Measurements from ENCODE around the gene PPP2R2B. TPM values are rescaled to one million over a fixed set of nuclear protein-coding genes. Genes with fewer than 3 reads are reported as not detected.

Gene PPP2R2B
- total RNA-seq, 1 donor, result not detected

DNA sequence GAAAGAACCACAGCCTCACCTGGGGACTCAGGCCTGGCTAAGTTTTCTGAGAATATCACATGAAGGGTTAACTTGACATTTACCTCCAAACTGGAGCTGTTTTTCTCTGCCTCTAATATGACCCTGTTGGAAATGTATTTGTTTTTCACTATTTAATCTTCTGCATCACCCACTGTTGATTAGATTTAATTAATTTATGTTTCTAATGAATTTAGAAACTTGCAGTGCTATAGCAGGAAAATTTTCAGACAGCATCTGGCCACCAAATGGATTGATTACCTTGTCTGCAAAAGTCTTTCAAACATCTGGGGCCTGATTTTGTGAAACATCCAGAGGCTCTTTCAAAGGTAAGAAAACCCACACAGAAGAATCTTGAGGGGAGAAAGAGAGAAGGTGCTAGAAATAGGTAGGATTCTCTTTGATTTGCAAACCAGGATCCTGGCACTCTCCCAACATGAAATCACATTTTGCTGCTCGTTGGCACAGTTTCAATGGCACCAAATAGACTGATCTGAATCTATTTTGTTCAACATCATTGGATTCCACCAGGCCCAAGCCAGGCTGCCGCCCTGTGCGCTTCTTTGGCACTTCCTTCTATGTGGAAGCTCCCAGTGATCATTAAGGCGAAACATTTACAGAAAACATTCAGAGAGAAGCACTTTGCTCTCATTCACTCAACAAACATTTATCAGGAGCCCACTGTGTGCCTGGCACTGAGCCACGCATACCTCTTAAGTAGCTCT is 157.3 kb downstream of the PPP2R2B start:
- no peak for DNase-seq (ENCODE audit: insufficient read length, low spot score, missing footprints)
- Histone ChIP-seq H4K20me1 (ENCODE audit: insufficient read depth, low read length) (no peaks in the 10 kb centered on the region), H3K4me3 (ENCODE audit: insufficient read depth, low read length) (no peak overlapping the region), H3K27ac (ENCODE audit: low read depth, low read length) (no peak overlapping the region), H3K9me3 (ENCODE audit: low read depth, low read length) (no peaks in the 10 kb centered on the region), H3K36me3 (ENCODE audit: insufficient read depth, low read length) (no peaks in the 10 kb centered on the region), H2AFZ (ENCODE audit: low read length) (no peak overlapping the region), H3K79me2 (ENCODE audit: insufficient read depth, low read length) (no peaks in the 10 kb centered on the region), H3K4me1 (ENCODE audit: insufficient read depth, low read length) (peaks cover 7% of the 10 kb centered on the region), H3K27me3 (ENCODE audit: insufficient read depth, low read length) (no peaks in the 10 kb centered on the region), H3K4me2 (ENCODE audit: insufficient read depth, low read length) (no peak overlapping the region)
- TF ChIP-seq, protein P1, sequence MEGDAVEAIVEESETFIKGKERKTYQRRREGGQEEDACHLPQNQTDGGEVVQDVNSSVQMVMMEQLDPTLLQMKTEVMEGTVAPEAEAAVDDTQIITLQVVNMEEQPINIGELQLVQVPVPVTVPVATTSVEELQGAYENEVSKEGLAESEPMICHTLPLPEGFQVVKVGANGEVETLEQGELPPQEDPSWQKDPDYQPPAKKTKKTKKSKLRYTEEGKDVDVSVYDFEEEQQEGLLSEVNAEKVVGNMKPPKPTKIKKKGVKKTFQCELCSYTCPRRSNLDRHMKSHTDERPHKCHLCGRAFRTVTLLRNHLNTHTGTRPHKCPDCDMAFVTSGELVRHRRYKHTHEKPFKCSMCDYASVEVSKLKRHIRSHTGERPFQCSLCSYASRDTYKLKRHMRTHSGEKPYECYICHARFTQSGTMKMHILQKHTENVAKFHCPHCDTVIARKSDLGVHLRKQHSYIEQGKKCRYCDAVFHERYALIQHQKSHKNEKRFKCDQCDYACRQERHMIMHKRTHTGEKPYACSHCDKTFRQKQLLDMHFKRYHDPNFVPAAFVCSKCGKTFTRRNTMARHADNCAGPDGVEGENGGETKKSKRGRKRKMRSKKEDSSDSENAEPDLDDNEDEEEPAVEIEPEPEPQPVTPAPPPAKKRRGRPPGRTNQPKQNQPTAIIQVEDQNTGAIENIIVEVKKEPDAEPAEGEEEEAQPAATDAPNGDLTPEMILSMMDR (IDR thresholded peaks at IDR 0.05; ENCODE audit: extremely low read depth, low read depth, low read length), result no peak

DNA sequence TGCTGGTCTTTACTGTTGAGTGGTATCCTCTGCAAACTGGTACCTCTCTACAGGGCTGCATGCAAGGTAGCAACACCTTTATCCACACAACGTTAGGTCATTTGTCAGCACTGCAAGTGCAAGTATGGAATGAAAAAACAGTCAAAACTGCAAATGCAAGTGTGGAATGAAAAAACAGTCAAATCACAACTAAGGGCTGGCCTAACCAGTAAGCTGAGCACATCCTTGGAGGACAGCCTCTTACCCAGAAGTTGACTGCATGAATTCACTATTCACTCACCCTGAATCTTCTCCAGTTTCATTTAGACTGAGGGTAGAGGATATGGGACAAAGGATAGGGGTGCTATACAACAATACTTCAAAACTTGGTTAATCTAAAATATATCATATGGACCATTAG is 158.4 kb downstream of the PPP2R2B start:
- Histone ChIP-seq H4K20me1 (ENCODE audit: insufficient read depth, low read length) (no peaks in the 10 kb centered on the region), H3K4me3 (ENCODE audit: insufficient read depth, low read length) (no peak overlapping the region), H3K4me2 (ENCODE audit: insufficient read depth, low read length) (no peak overlapping the region), H3K27ac (ENCODE audit: low read depth, low read length) (no peak overlapping the region), H2AFZ (ENCODE audit: low read length) (no peak overlapping the region), H3K36me3 (ENCODE audit: insufficient read depth, low read length) (no peaks in the 10 kb centered on the region), H3K79me2 (ENCODE audit: insufficient read depth, low read length) (no peaks in the 10 kb centered on the region), H3K27me3 (ENCODE audit: insufficient read depth, low read length) (no peaks in the 10 kb centered on the region), H3K4me1 (ENCODE audit: insufficient read depth, low read length) (peaks cover 7% of the 10 kb centered on the region), H3K9me3 (ENCODE audit: low read depth, low read length) (no peaks in the 10 kb centered on the region)
- TF ChIP-seq, protein P1 (IDR thresholded peaks at IDR 0.05; ENCODE audit: extremely low read depth, low read depth, low read length), result no peak
- no peak for DNase-seq (ENCODE audit: insufficient read length, low spot score, missing footprints)

DNA sequence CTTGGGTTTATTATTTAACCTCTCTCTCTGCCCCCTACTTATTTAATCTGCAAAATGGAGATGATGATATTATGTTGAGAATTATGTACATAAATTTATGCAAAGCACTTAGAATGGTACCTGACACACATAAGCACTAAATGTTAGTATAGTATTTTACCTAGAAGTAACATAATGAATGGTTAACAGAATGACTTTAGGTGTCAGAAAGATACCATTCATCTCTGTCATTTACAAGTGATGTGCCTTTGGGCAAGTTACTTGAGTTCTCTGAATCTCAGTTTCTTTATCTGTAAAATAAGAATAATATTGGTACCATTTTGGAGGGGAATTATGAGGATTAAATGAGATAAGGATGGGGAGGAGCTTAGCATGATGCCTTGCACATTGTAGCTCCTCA is 159.4 kb downstream of the PPP2R2B start:
- TF ChIP-seq, protein P1 (IDR thresholded peaks at IDR 0.05; ENCODE audit: extremely low read depth, low read depth, low read length), result no peak
- no peak for DNase-seq (ENCODE audit: insufficient read length, low spot score, missing footprints)

DNA sequence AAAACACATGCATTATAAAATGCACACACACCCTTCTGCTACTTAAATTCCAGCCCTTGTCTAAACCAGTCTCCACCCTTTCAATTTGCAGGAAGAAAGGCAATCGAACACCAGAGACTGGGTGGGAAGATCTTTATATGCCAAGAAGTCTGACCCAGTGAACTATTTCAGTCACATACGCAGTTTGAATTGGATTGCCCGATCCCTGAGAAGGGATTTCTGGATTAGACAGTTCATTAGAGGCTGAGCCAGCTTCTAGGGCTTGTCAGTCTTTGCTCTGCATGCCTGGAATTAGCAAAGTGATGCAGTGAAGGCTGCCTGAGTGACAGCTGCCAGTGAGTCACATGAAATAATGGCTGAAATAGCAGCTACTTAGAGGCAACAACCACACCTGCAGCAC is 159.9 kb downstream of the PPP2R2B start:
- no peaks in the 10 kb centered on the region for H3K27me3 ChIP-seq (ENCODE audit: insufficient read depth, low read length)
- no peak overlapping the region for H2AFZ ChIP-seq (ENCODE audit: low read length)
- H3K4me1 ChIP-seq (ENCODE audit: insufficient read depth, low read length), result peaks cover 7% of the 10 kb centered on the region
- H4K20me1 ChIP-seq (ENCODE audit: insufficient read depth, low read length), result no peaks in the 10 kb centered on the region
- H3K4me3 ChIP-seq (ENCODE audit: insufficient read depth, low read length), result no peak overlapping the region
- H3K36me3 ChIP-seq (ENCODE audit: insufficient read depth, low read length), result no peaks in the 10 kb centered on the region
- H3K79me2 ChIP-seq (ENCODE audit: insufficient read depth, low read length), result no peaks in the 10 kb centered on the region
- TF ChIP-seq, protein P1 (IDR thresholded peaks at IDR 0.05; ENCODE audit: extremely low read depth, low read depth, low read length), result no peak
- DNase-seq (ENCODE audit: insufficient read length, low spot score, missing footprints), result no peak
- H3K27ac ChIP-seq (ENCODE audit: low read depth, low read length), result no peak overlapping the region
- H3K9me3 ChIP-seq (ENCODE audit: low read depth, low read length), result no peaks in the 10 kb centered on the region
- no peak overlapping the region for H3K4me2 ChIP-seq (ENCODE audit: insufficient read depth, low read length)

More for the DNA sequence above, 159.4 kb downstream of the PPP2R2B start:
- no peaks in the 10 kb centered on the region for H3K79me2 ChIP-seq (ENCODE audit: insufficient read depth, low read length)
- no peak overlapping the region for H3K4me2 ChIP-seq (ENCODE audit: insufficient read depth, low read length)
- H3K4me3 ChIP-seq (ENCODE audit: insufficient read depth, low read length), result no peak overlapping the region
- H3K9me3 ChIP-seq (ENCODE audit: low read depth, low read length), result no peaks in the 10 kb centered on the region
- H3K27me3 ChIP-seq (ENCODE audit: insufficient read depth, low read length), result no peaks in the 10 kb centered on the region
- no peak overlapping the region for H3K27ac ChIP-seq (ENCODE audit: low read depth, low read length)
- no peaks in the 10 kb centered on the region for H3K36me3 ChIP-seq (ENCODE audit: insufficient read depth, low read length)
- H4K20me1 ChIP-seq (ENCODE audit: insufficient read depth, low read length), result no peaks in the 10 kb centered on the region
- no peak overlapping the region for H2AFZ ChIP-seq (ENCODE audit: low read length)
- H3K4me1 ChIP-seq (ENCODE audit: insufficient read depth, low read length), result peaks cover 7% of the 10 kb centered on the region

All from osteoblast (primary cell).